ENCODE data around the gene DOCK4. TPM values are rescaled to one million over a fixed set of nuclear protein-coding genes. Genes with fewer than 3 reads are reported as not detected.

DOCK4 gene
- total RNA-seq, 1 donor from 2014 or later = 100 TPM

DNA sequence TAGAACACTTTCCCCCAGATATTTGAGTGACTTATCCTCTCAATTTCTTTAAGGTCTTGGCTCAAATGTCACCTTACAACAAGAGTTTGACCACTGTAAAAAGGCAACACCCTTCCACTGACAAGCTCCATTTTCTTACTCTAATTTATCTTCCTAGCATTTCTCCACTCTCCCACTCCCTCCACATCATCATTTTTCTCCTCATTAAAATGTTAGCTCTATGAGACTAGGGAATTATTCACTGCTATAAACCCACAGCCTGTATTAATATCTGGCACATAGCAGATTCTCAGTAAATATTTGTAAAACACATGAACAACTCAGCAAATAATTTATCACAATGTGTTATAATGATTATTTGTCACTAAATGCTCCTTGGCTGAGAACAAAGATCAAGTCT is 161.0 kb downstream of the DOCK4 start:
- no peak overlapping the region for H3K4me3 ChIP-seq
- no peak overlapping the region for H3K27ac ChIP-seq
- H3K4me1 ChIP-seq = no peaks in the 10 kb centered on the region
- TF ChIP-seq, protein P1, sequence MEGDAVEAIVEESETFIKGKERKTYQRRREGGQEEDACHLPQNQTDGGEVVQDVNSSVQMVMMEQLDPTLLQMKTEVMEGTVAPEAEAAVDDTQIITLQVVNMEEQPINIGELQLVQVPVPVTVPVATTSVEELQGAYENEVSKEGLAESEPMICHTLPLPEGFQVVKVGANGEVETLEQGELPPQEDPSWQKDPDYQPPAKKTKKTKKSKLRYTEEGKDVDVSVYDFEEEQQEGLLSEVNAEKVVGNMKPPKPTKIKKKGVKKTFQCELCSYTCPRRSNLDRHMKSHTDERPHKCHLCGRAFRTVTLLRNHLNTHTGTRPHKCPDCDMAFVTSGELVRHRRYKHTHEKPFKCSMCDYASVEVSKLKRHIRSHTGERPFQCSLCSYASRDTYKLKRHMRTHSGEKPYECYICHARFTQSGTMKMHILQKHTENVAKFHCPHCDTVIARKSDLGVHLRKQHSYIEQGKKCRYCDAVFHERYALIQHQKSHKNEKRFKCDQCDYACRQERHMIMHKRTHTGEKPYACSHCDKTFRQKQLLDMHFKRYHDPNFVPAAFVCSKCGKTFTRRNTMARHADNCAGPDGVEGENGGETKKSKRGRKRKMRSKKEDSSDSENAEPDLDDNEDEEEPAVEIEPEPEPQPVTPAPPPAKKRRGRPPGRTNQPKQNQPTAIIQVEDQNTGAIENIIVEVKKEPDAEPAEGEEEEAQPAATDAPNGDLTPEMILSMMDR (IDR thresholded peaks at IDR 0.05) = no peak
- H3K27me3 ChIP-seq = no peaks in the 10 kb centered on the region
- intact Hi-C loops (cut with DNase I) = no loop called here
- DNase-seq (no peak), ATAC-seq (no peak)
- H3K9me3 ChIP-seq = no peaks in the 10 kb centered on the region
- no peaks in the 10 kb centered on the region for H3K36me3 ChIP-seq

- TF ChIP-seq, protein P1 (IDR thresholded peaks at IDR 0.05) = no peak
- Histone ChIP-seq H3K36me3 (no peaks in the 10 kb centered on the region), H3K27ac (no peak overlapping the region), H3K9me3 (no peaks in the 10 kb centered on the region), H3K27me3 (no peaks in the 10 kb centered on the region), H3K4me1 (no peaks in the 10 kb centered on the region), H3K4me3 (no peak overlapping the region)
- intact Hi-C loops (cut with DNase I) = no loop called here
- ATAC-seq (no peak), DNase-seq (no peak)
Measured at GRCh38 chr7:112042631-112043030, 163.6 kb downstream of the DOCK4 start.

DNA sequence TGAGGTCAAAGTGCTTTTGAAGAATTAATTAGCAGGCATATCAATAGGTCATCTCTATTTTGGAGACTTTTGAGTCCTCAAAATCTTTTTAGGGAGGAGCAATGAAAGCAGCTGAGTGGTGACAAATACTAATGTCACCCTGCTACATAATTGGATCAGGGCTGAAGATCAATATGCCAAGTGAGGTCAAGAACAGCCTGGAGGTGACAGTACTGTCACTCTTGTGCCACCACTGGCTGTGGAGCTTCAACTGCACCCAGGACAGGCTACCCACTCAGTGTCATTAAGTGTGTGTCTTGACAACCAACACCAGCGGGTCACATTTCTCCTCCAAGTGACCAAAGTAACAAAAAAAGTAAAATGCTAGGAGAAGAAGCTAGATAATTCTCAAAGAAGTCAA is 167.8 kb downstream of the DOCK4 start:
- Histone ChIP-seq H3K27ac (no peak overlapping the region), H3K4me3 (no peak overlapping the region), H3K36me3 (no peaks in the 10 kb centered on the region), H3K27me3 (no peaks in the 10 kb centered on the region), H3K9me3 (no peaks in the 10 kb centered on the region), H3K4me1 (peaks cover 4% of the 10 kb centered on the region)
- TF ChIP-seq, protein P1 (IDR thresholded peaks at IDR 0.05) = no peak
- no peak for ATAC-seq
- DNase-seq = no peak
- intact Hi-C loops (cut with DNase I) = loop anchor here (5.0 kb wide), 1 partner anchor 91 kb away; no protein-coding TSS in a partner anchor

GRCh38 chr7:112036071-112036470 is 170.1 kb downstream of the DOCK4 start:
- intact Hi-C loops (cut with DNase I) = loop anchor here (5.0 kb wide), 1 partner anchor 89 kb away; no protein-coding TSS in a partner anchor
- H3K9me3 ChIP-seq = no peaks in the 10 kb centered on the region
- no peaks in the 10 kb centered on the region for H3K27me3 ChIP-seq
- TF ChIP-seq, protein P1 (IDR thresholded peaks at IDR 0.05) = no peak
- H3K36me3 ChIP-seq = no peaks in the 10 kb centered on the region
- ATAC-seq (no peak), DNase-seq (no peak)
- H3K4me1 ChIP-seq = peaks cover 4% of the 10 kb centered on the region
- H3K27ac ChIP-seq = no peak overlapping the region
- no peak overlapping the region for H3K4me3 ChIP-seq

GRCh38 chr7:112031689-112032088 is 174.5 kb downstream of the DOCK4 start:
- Histone ChIP-seq H3K27me3 (no peaks in the 10 kb centered on the region), H3K36me3 (no peaks in the 10 kb centered on the region), H3K4me1 (peaks cover 4% of the 10 kb centered on the region), H3K27ac (no peak overlapping the region), H3K9me3 (no peaks in the 10 kb centered on the region), H3K4me3 (no peak overlapping the region)
- DNase-seq = no peak
- TF ChIP-seq, protein P1 (IDR thresholded peaks at IDR 0.05) = no peak
- intact Hi-C loops (cut with DNase I) = no loop called here
- no peak for ATAC-seq

DNA sequence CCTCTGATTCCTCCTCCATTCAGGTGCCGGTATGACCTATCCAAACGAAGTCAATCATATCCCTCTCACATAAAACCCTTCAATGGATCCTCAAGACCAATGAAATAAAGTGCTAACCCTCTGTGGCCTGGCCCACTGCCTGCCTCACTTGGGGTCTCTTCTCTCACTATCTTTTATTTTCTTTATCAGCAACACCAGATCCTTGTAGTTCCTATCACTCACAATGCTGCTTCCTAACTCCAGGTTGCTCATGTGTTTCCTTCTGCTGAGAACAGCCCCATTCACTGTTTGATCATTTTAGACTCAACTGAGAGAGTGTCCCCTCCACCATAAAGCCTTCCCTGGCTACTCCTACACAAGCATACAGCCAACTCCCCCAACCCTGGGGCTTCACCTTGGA is 180.6 kb downstream of the DOCK4 start:
- no peak overlapping the region for H3K27ac ChIP-seq
- no peak overlapping the region for H3K4me3 ChIP-seq
- intact Hi-C loops (cut with DNase I) = no loop called here
- no peaks in the 10 kb centered on the region for H3K9me3 ChIP-seq
- no peaks in the 10 kb centered on the region for H3K27me3 ChIP-seq
- H3K4me1 ChIP-seq = peaks cover 22% of the 10 kb centered on the region
- DNase-seq (no peak), ATAC-seq (no peak)
- TF ChIP-seq, protein P1 (IDR thresholded peaks at IDR 0.05) = no peak
- no peaks in the 10 kb centered on the region for H3K36me3 ChIP-seq

All from upper lobe of right lung (tissue), 1 donor.